ENCODE data around the gene LY6G6D. TPM values are rescaled to one million over a fixed set of nuclear protein-coding genes. Genes with fewer than 3 reads are reported as not detected.
A peak's percentile ranks its signal among the peaks of the same experiment; 100 is the strongest.

The LY6G6D gene
- total RNA-seq, 1 experiment from 2014 or later: not detected

DNA sequence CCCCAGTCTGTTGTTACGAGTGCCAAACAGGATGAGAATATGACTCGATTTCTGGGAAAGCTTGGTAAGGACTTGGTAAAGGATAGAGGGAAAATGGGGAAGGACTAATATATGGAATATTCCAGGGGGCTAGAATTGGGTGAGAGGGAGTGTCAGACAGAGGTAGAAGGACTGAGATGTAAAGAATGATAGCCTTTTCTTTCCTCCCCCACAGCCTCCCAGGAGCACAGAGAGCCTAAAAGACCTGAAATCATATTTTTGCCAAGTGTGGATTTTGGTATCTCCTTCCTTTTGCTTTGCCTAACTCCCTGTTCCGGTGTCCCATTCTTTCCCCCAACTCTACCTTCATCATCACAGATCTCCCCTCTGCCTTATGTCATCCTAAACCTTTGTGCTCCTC lies 27.7 kb downstream of the LY6G6D start:
- H3K27ac Mint-ChIP-seq: no peak overlapping the region
- H3K4me1 Mint-ChIP-seq: peaks cover 33% of the 10 kb centered on the region
- no peaks in the 10 kb centered on the region for H3K9me3 Mint-ChIP-seq
- ChIA-PET CTCF (interaction anchor here (3.6 kb wide), 1 partner anchor 49 kb away, joined by 14 read pairs; no protein-coding TSS in a partner anchor), POLR2A (no interaction called here)
- ATAC-seq (no peak), DNase-seq (ENCODE audit: low spot score) (no peak)
- no peaks in the 10 kb centered on the region; the same call in 1 of the 2 replicates for H3K27me3 Mint-ChIP-seq (ENCODE audit: low read depth)
- H3K4me3 Mint-ChIP-seq: no peak overlapping the region
- H3K36me3 Mint-ChIP-seq: peaks cover 18% of the 10 kb centered on the region
- TF ChIP-seq RORB (CRISPR knock-in tag; IDR thresholded peaks at IDR 0.05) (no peak), ZNF232 (CRISPR knock-in tag; IDR thresholded peaks at IDR 0.05) (no peak), EMX1 (CRISPR knock-in tag; IDR thresholded peaks at IDR 0.05) (no peak), MXD4 (CRISPR knock-in tag; IDR thresholded peaks at IDR 0.05; ENCODE audit: borderline replicate concordance) (no peak), ATF1 (CRISPR knock-in tag; IDR thresholded peaks at IDR 0.05) (no peak)

DNA sequence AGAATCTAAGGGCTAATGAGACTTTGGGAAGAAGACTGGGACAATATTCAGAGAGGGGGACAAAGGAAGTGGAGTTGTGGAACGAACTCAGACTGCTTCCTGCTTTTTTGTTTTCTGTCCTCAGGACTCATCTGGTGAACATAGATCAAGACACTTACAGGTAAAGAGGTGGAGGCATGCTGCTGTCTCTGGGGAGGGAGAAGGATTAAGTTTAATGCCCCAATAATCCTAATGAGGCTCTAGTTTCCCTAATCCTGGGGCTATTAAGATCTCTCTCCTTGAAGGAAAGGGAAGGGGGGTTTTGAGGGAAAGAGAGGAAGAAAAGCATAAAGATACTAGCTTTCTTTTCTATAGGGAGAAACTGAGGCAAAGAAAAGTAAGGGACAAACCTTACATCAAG lies 29.3 kb downstream of the LY6G6D start:
- Mint-ChIP-seq H3K4me3 (no peak overlapping the region), H3K27me3 (ENCODE audit: low read depth) (no peaks in the 10 kb centered on the region; the same call in 1 of the 2 replicates), H3K4me1 (peaks cover 17% of the 10 kb centered on the region), H3K27ac (peak overlapping the region; percentile 83), H3K9me3 (no peaks in the 10 kb centered on the region), H3K36me3 (peaks cover 25% of the 10 kb centered on the region)
- no peak for DNase-seq (ENCODE audit: low spot score)
- POLR2A ChIA-PET: no interaction called here
- ATAC-seq: no peak
- TF ChIP-seq, protein P1, sequence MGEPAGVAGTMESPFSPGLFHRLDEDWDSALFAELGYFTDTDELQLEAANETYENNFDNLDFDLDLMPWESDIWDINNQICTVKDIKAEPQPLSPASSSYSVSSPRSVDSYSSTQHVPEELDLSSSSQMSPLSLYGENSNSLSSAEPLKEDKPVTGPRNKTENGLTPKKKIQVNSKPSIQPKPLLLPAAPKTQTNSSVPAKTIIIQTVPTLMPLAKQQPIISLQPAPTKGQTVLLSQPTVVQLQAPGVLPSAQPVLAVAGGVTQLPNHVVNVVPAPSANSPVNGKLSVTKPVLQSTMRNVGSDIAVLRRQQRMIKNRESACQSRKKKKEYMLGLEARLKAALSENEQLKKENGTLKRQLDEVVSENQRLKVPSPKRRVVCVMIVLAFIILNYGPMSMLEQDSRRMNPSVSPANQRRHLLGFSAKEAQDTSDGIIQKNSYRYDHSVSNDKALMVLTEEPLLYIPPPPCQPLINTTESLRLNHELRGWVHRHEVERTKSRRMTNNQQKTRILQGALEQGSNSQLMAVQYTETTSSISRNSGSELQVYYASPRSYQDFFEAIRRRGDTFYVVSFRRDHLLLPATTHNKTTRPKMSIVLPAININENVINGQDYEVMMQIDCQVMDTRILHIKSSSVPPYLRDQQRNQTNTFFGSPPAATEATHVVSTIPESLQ (CRISPR knock-in tag; IDR thresholded peaks at IDR 0.05): no peak
- TF ChIP-seq ZNF121 (CRISPR knock-in tag; IDR thresholded peaks at IDR 0.05) (no peak), ZNF532 (CRISPR knock-in tag; IDR thresholded peaks at IDR 0.05; ENCODE audit: borderline replicate concordance) (no peak)
- CTCF ChIA-PET: interaction anchor here (0.6 to 1.4 kb wide), 2 partner anchors 26 to 55 kb away, joined by 3 to 4 read pairs; no protein-coding TSS in a partner anchor

DNA sequence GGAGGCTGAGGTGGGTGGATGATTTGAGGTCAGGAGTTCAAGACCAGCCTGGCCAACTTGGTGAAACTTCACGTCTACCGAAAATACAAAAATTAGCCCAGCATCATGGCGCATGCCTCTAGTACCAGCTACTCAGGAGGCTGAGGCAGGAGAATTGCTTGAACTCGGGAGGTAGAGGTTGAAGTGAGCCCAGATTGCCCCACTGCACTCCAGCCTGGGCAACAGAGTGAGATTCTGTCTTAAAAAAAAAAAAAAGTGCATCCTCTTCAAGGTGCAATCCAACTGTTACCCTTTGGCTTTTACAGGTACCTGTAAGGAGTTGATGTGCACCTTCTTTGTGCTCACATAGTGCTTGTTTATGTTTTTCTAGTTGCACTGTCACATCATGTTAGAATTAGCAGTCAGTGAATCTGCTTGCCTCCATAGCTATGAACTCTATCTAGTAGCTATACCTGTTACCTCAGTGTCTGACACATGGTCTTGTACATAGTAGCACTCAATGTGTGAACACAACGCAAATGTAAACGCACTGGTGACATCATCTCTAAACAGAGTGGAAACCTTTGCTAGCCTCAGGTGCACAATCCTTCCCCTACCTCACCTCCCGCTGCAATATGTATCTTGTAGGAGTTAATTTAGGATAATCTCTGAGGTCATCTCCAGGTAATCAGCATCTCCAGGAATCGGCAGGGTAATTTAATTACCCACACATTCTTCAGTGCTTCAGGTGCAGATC lies 34.3 kb downstream of the LY6G6D start:
- Mint-ChIP-seq H3K27ac (no peak overlapping the region), H3K4me1 (peaks cover 7% of the 10 kb centered on the region), H3K27me3 (ENCODE audit: low read depth) (no peaks in the 10 kb centered on the region; the same call in 1 of the 2 replicates), H3K4me3 (no peak overlapping the region), H3K36me3 (peaks cover 13% of the 10 kb centered on the region), H3K9me3 (no peaks in the 10 kb centered on the region)
- DNase-seq (ENCODE audit: low spot score) (no peak), ATAC-seq (no peak)
- ChIA-PET POLR2A (no interaction called here), CTCF (interaction anchor here (0.6 kb wide), 1 partner anchor 13 kb away, joined by 3 read pairs; the partner anchor contains the start of gene SAPCD1)
- TF ChIP-seq E2F1 (CRISPR knock-in tag; IDR thresholded peaks at IDR 0.05): no peak
- no peak for TF ChIP-seq CREM (CRISPR knock-in tag; IDR thresholded peaks at IDR 0.05)
- TF ChIP-seq STAT6 (CRISPR knock-in tag; conservative IDR thresholded peaks at IDR 0.05; ENCODE audit: low read depth): no peak
- no peak for TF ChIP-seq ELF4 (CRISPR knock-in tag; IDR thresholded peaks at IDR 0.05; ENCODE audit: low read depth)
- no peak for TF ChIP-seq MXD4 (CRISPR knock-in tag; IDR thresholded peaks at IDR 0.05; ENCODE audit: borderline replicate concordance)
- TF ChIP-seq CBFB (CRISPR knock-in tag; IDR thresholded peaks at IDR 0.05; ENCODE audit: low read depth): no peak
- no peak for TF ChIP-seq ZNF512 (CRISPR knock-in tag; IDR thresholded peaks at IDR 0.05; ENCODE audit: borderline replicate concordance)

Measured in WTC11 (cell line).